Neural cell (in vitro differentiated cells): ENCODE results near the gene SLC9A3. TPM values are rescaled to one million over a fixed set of nuclear protein-coding genes. Genes with fewer than 3 reads are reported as not detected.

Experiments
- H2AFZ ChIP-seq: fragments of 200-600, 300-800 bp; sonication (generic), shearing (Covaris generic); 2 replicates; pipeline ENCODE4 v1.6.0; 2014; ENCODE audit warnings: low read depth, mild to moderate bottlenecking, antibody characterized with exemption, low read length, moderate library complexity
- H3F3A ChIP-seq: fragments of 200-600 bp; shearing (Covaris generic); 2 replicates; pipeline ENCODE4 v1.6.1; 2016; ENCODE audit warnings: mild to moderate bottlenecking, moderate library complexity, mixed read lengths, antibody characterized with exemption, low read length; ENCODE audit not compliant: insufficient read depth, poor library complexity, severe bottlenecking
- H3K27ac ChIP-seq: fragments of 200-600, 300-800 bp; sonication (generic), shearing (Covaris generic); 2 replicates; pipeline ENCODE4 v1.5.1; 2014; ENCODE audit warnings: mild to moderate bottlenecking, low read length, moderate library complexity
- H3K27me3 ChIP-seq: fragments of 300-800, 200-600 bp; sonication (generic), shearing (Covaris generic); 2 replicates; pipeline ENCODE4 v1.6.0; 2014; ENCODE audit warnings: mild to moderate bottlenecking, low read depth, low read length, moderate library complexity; ENCODE audit not compliant: insufficient read depth
- H3K36me3 ChIP-seq: fragments of 300-800, 200-600 bp; sonication (generic), shearing (Covaris generic); 2 replicates; pipeline ENCODE4 v1.5.1; 2014; ENCODE audit warnings: mild to moderate bottlenecking, antibody characterized with exemption, low read length, moderate library complexity; ENCODE audit not compliant: insufficient read depth
- H3K4me2 ChIP-seq: fragments of 300-800, 200-600 bp; sonication (generic), shearing (Covaris generic); 2 replicates; pipeline ENCODE4 v1.6.0; 2014; ENCODE audit warnings: mild to moderate bottlenecking, low read length
- H3K4me3 ChIP-seq: fragments of 300-800, 200-600 bp; sonication (generic), shearing (Covaris generic); 2 replicates; pipeline ENCODE4 v1.5.1; 2014; ENCODE audit warnings: mild to moderate bottlenecking, low read length, moderate library complexity
- H3K79me2 ChIP-seq: fragments of 200-600 bp; shearing (Covaris generic); replicated peaks from 2 replicates; pipeline ENCODE4 v1.6.0; 2014; ENCODE audit warnings: mild to moderate bottlenecking, low read length, moderate library complexity; ENCODE audit not compliant: insufficient read depth
- H3K9ac ChIP-seq: fragments of 300-800, 200-600 bp; sonication (generic), shearing (Covaris generic); 2 replicates; pipeline ENCODE4 v1.6.1; 2016; ENCODE audit warnings: mild to moderate bottlenecking, low read length, mixed read lengths
- H3K9me2 ChIP-seq: fragments of 200-600 bp; shearing (Covaris generic); 2 replicates; pipeline ENCODE4 v1.6.1; 2016; ENCODE audit warnings: mild to moderate bottlenecking, low read length, mixed read lengths; ENCODE audit not compliant: insufficient read depth
- H3K9me3 ChIP-seq: fragments of 200-600, 300-800 bp; sonication (generic), shearing (Covaris generic); 2 replicates; pipeline ENCODE4 v1.6.1; 2016; ENCODE audit warnings: mild to moderate bottlenecking, mixed run types, low read length, moderate library complexity, mixed read lengths
- H4K20me1 ChIP-seq: fragments of 200-600 bp; shearing (Covaris generic); 2 replicates; pipeline ENCODE4 v1.6.1; 2016; ENCODE audit warnings: mild to moderate bottlenecking, mixed run types; ENCODE audit not compliant: insufficient read depth
- CTCF ChIP-seq: fragments of 450-650 bp; IDR thresholded peaks from 2 replicates; pipeline ENCODE4 v1.5.1; 2014; ENCODE audit warnings: antibody characterized with exemption, mild to moderate bottlenecking, moderate library complexity; ENCODE audit not compliant: poor library complexity, severe bottlenecking
- EP300 ChIP-seq: fragments of 450-650 bp; conservative IDR thresholded peaks from 2 replicates; pipeline ENCODE4 v1.6.1; 2014; ENCODE audit warnings: antibody characterized with exemption, mild to moderate bottlenecking, moderate library complexity; ENCODE audit not compliant: poor library complexity, severe bottlenecking
- EZH2 ChIP-seq: fragments of 200-600, 300-800 bp; shearing (Covaris generic), sonication (generic); IDR thresholded peaks from 2 replicates; pipeline ENCODE4 v1.6.1; 2014; ENCODE audit warnings: antibody characterized with exemption, low read length, borderline replicate concordance, mild to moderate bottlenecking; ENCODE audit not compliant: insufficient read depth, poor library complexity, severe bottlenecking
- MXI1 ChIP-seq: fragments of 450-650 bp; conservative IDR thresholded peaks from 2 replicates; pipeline ENCODE4 v1.6.1; 2014; ENCODE audit warnings: antibody characterized with exemption, mild to moderate bottlenecking; ENCODE audit not compliant: poor library complexity, severe bottlenecking
- POLR2AphosphoS5 ChIP-seq: IDR thresholded peaks from 2 replicates; pipeline ENCODE4 v1.6.1; 2012
- RAD21 ChIP-seq: fragments of 450-650 bp; conservative IDR thresholded peaks from 2 replicates; pipeline ENCODE4 v1.6.1; 2014; ENCODE audit warnings: antibody characterized with exemption, mild to moderate bottlenecking, moderate library complexity
- REST ChIP-seq: IDR thresholded peaks from 2 replicates; pipeline ENCODE4 v1.6.1; 2012; ENCODE audit warnings: borderline replicate concordance
- SMC3 ChIP-seq: fragments of 450-650 bp; conservative IDR thresholded peaks from 2 replicates; pipeline ENCODE4 v1.6.1; 2014; ENCODE audit warnings: antibody characterized with exemption, mild to moderate bottlenecking, moderate library complexity; ENCODE audit not compliant: poor library complexity
- TAF1 ChIP-seq: IDR thresholded peaks from 2 replicates; pipeline ENCODE4 v1.6.1; 2012; ENCODE audit warnings: low read depth
- polyA plus RNA-seq: library from polyadenylated mRNA; depleted of rRNA; stranded (reverse); fragments of >200 nt; gene quantifications from 2 replicates; pipeline ENCODE4 v1.2.3, GENCODE V29; 2014

SLC9A3 gene
- polyA plus RNA-seq, 1 donor from 2014 or later = 4.0 TPM

GRCh38 chr5:434443-435146 lies 89.7 kb downstream of the SLC9A3 start:
- no peak overlapping the region for H3K4me3 ChIP-seq
- no peaks in the 10 kb centered on the region for H3K36me3 ChIP-seq
- no peak overlapping the region for H3K4me2 ChIP-seq
- H3K27me3 ChIP-seq = no peaks in the 10 kb centered on the region
- H4K20me1 ChIP-seq = no peaks in the 10 kb centered on the region
- H2AFZ ChIP-seq = no peak overlapping the region
- no peaks in the 10 kb centered on the region for H3K9me2 ChIP-seq
- H3F3A ChIP-seq = no peaks in the 10 kb centered on the region
- H3K9me3 ChIP-seq = no peaks in the 10 kb centered on the region
- no peaks in the 10 kb centered on the region for H3K79me2 ChIP-seq
- H3K27ac ChIP-seq = no peak overlapping the region
- TF ChIP-seq MXI1 = no peak
- TF ChIP-seq TAF1 = no peak
- no peak for TF ChIP-seq EZH2
- TF ChIP-seq REST = no peak
- no peak for TF ChIP-seq CTCF
- no peak for TF ChIP-seq SMC3
- TF ChIP-seq RAD21 = no peak
- TF ChIP-seq EP300 = no peak
- no peak for TF ChIP-seq POLR2AphosphoS5
- no peak overlapping the region for H3K9ac ChIP-seq

- no peaks in the 10 kb centered on the region for H3K79me2 ChIP-seq
- no peaks in the 10 kb centered on the region for H4K20me1 ChIP-seq
- H3K4me3 ChIP-seq = no peak overlapping the region
- no peaks in the 10 kb centered on the region for H3K36me3 ChIP-seq
- no peaks in the 10 kb centered on the region for H3F3A ChIP-seq
- no peak overlapping the region for H3K27ac ChIP-seq
- TF ChIP-seq TAF1 = no peak
- TF ChIP-seq MXI1 = no peak
- no peak for TF ChIP-seq POLR2AphosphoS5
- H3K9me2 ChIP-seq = no peaks in the 10 kb centered on the region
- H2AFZ ChIP-seq = no peak overlapping the region
- no peaks in the 10 kb centered on the region for H3K27me3 ChIP-seq
- H3K9me3 ChIP-seq = no peaks in the 10 kb centered on the region
- no peak overlapping the region for H3K4me2 ChIP-seq
- no peak overlapping the region for H3K9ac ChIP-seq
Measured at GRCh38 chr5:433836-434235, 90.4 kb downstream of the SLC9A3 start.
